Activated T-cell treated with anti-CD3 and anti-CD28 coated beads, Interleukin-2, amount 50 U/mL, for 72 hours (primary cell): Measurements from ENCODE around the gene APBA3. TPM values are rescaled to one million over a fixed set of nuclear protein-coding genes. Genes with fewer than 3 reads are reported as not detected.

ENCODE experiments used
- ATAC-seq, 2 donors: fragments of 150-1000 bp; cut with Tn5 transposase; replicated peaks in 1 of 2; 2 replicates each; pipeline ENCODE4 v1.10.0; 2021; ENCODE audit warnings: moderate library complexity in 2 of 2, mild to moderate bottlenecking in 1 of 2
- DNase-seq, 2 donors: peaks; one replicate each; pipeline ENCODE4 v3.0.0; 2021 to 2022; ENCODE audit warnings: mixed read lengths in 1 of 2
- H3K27ac Mint-ChIP-seq: one replicate; pipeline ENCODE4 v1.8.0; 2022; ENCODE audit warnings: mild to moderate bottlenecking, moderate library complexity, mixed read lengths
- H3K27me3 Mint-ChIP-seq: one replicate; pipeline ENCODE4 v1.8.0; 2022; ENCODE audit warnings: low read depth, mixed read lengths
- H3K36me3 Mint-ChIP-seq, 2 donors: one replicate each; pipeline ENCODE4 v1.8.0; 2022; ENCODE audit warnings: mixed read lengths in 2 of 2, mild to moderate bottlenecking in 1 of 2; ENCODE audit not compliant: insufficient read depth in 2 of 2
- H3K4me1 Mint-ChIP-seq: one replicate; pipeline ENCODE4 v1.8.0; 2022; ENCODE audit warnings: low read depth, mixed read lengths
- H3K4me3 Mint-ChIP-seq, 2 donors: one replicate each; pipeline ENCODE4 v1.8.0; 2022; ENCODE audit warnings: mild to moderate bottlenecking in 2 of 2, mixed read lengths in 2 of 2, moderate library complexity in 2 of 2
- H3K9me3 Mint-ChIP-seq, 2 donors: one replicate each; pipeline ENCODE4 v1.8.0; 2022; ENCODE audit warnings: mixed read lengths in 2 of 2
- total RNA-seq, 2 donors: library from RNA; stranded (reverse); gene quantifications; one replicate each; pipeline ENCODE4 v1.2.3, GENCODE V29; 2022

The APBA3 gene
- total RNA-seq, 2 donors from 2014 or later: 51.8 to 52.7 TPM

DNA sequence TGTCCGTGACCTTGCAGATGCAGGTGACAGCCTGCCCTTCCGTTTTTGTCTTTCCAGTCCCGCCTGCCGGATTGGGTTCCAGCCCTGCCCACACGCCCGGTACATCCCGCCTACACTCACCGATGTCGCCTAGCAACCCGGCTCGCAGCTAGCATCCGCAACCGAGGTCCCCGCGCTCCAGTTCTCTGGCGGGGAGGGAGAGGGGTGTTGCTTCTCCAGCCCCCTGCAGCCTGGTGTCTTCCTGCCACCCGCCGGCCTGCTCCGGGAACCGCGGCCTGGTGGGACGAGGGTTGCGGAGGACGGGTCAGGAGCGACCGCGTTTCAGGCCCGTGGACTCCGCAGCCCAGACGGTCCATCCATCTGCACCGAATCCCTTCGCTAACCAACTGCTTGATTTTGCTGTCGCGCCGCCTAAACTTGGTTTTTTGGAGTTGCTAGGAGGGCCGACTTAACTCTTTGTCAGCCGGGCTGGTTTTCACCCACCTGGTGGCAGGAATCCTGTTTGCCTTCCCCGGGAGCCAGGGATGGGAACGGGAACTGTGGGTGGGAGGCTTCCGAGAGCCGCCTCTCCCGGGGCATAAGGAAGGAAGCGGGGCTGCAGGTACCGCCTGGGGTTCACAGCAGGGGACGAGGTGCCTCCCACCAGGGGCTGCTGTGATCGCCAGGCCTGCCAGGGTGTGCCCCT lies 40.1 kb upstream of the APBA3 start:
- peak overlapping the region; percentile 66 to 72 for H3K4me3 Mint-ChIP-seq
- ATAC-seq (peak; percentile 75 to 78), DNase-seq (peak; percentile 66 to 70)
- H3K9me3 Mint-ChIP-seq: peaks cover 4 to 5% of the 10 kb centered on the region in 2 donors
- no peak overlapping the region for H3K27ac Mint-ChIP-seq
- H3K4me1 Mint-ChIP-seq: peaks cover 32% of the 10 kb centered on the region
- no peaks in the 10 kb centered on the region for H3K27me3 Mint-ChIP-seq
- H3K36me3 Mint-ChIP-seq: peaks cover 5 to 6% of the 10 kb centered on the region in 2 donors

DNA sequence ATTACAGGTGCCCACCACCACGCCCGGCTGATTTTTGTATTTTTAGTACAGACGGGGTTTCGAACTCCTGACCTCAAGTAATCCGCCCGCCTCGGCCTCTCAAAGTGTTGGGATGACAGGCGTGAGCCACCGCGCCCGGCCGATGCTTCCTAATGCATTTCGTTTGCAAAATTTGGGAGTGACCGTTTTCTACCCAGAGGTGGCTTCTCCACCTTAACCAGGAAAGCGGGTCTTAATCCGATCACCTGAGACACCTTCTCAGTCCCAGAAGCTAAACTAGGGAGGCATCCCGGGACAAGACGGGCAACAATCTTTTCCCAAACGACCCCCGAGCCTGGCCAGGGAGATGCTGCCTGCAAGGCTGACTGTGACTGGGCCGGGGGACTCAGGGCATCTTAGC lies 39.5 kb upstream of the APBA3 start:
- no peak for ATAC-seq
- Mint-ChIP-seq H3K36me3 (peaks cover 7% of the 10 kb centered on the region in 2 donors), H3K9me3 (peaks cover 6% of the 10 kb centered on the region in 2 donors), H3K4me3 (peak overlapping the region; percentile 66 to 72), H3K27me3 (no peaks in the 10 kb centered on the region), H3K4me1 (peaks cover 32% of the 10 kb centered on the region), H3K27ac (no peak overlapping the region)
- DNase-seq: no peak

GRCh38 chr19:3798137-3798536 lies 36.6 kb upstream of the APBA3 start:
- Mint-ChIP-seq H3K9me3 (peaks cover 6% of the 10 kb centered on the region in 2 donors), H3K4me3 (peak overlapping the region; percentile 15 to 45), H3K4me1 (peaks cover 32% of the 10 kb centered on the region)

GRCh38 chr19:3796358-3796757 lies 34.9 kb upstream of the APBA3 start:
- ATAC-seq (no peak), DNase-seq (no peak)
- peaks cover 27% of the 10 kb centered on the region for H3K4me1 Mint-ChIP-seq
- peaks cover 8% of the 10 kb centered on the region in 2 donors for H3K9me3 Mint-ChIP-seq
- H3K27ac Mint-ChIP-seq: no peak overlapping the region
- peaks cover 7 to 8% of the 10 kb centered on the region in 2 donors for H3K36me3 Mint-ChIP-seq
- H3K27me3 Mint-ChIP-seq: no peaks in the 10 kb centered on the region
- no peak overlapping the region for H3K4me3 Mint-ChIP-seq

More at GRCh38 chr19:3798137-3798536, 36.6 kb upstream of the APBA3 start:
- H3K36me3 Mint-ChIP-seq: peaks cover 7% of the 10 kb centered on the region in 2 donors
- ATAC-seq (peak; percentile 79 to 82), DNase-seq (peak in 1 of 2 donors; percentile 40)
- peak overlapping the region; percentile 0 for H3K27ac Mint-ChIP-seq
- H3K27me3 Mint-ChIP-seq: no peaks in the 10 kb centered on the region

DNA sequence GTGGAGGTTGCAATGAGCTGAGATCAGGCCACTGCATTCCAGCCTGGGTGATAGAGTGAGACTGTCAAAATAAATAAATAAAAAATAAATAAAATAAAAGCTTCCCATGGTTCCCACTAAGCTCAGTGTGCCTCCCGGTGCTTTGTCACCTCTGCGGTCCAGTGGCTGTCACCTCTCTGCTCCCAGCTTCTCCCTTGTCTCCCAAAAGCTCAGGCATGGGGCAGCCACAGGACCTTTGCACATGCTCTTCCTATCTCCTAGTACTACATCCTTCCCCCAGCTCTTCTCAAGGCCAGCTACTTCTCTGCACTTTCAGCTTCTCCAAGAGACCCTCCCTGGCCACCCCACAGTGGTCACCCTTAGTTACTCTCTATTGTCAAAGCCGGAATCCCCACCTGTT lies 32.3 kb upstream of the APBA3 start:
- no peak overlapping the region for H3K27ac Mint-ChIP-seq
- H3K9me3 Mint-ChIP-seq: peaks cover 8% of the 10 kb centered on the region in 2 donors
- peaks cover 15% of the 10 kb centered on the region for H3K4me1 Mint-ChIP-seq
- no peak for DNase-seq
- no peaks in the 10 kb centered on the region for H3K27me3 Mint-ChIP-seq
- ATAC-seq: no peak
- no peak overlapping the region for H3K4me3 Mint-ChIP-seq
- peaks cover 7 to 8% of the 10 kb centered on the region in 2 donors for H3K36me3 Mint-ChIP-seq

DNA sequence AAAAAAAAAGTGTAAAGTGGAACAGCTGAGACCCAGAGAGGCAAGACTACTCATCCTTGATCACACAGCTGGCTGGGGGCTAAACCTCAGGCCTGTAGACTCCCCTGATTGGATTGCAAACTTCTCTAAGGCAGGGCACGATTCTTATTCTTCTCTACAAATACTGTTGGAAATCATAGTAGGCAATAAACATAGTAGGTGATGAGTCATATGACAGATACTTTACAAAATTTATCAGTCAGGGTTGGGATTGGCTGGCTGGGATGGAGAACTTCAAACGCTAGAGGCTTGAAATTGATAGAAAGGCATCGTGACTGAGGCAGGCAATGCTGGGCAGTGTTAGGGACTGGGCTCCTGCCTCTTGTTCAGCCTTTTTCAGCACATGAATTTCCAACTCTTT lies 30.6 kb upstream of the APBA3 start:
- no peak for DNase-seq
- no peaks in the 10 kb centered on the region for H3K27me3 Mint-ChIP-seq
- H3K9me3 Mint-ChIP-seq: peaks cover 8% of the 10 kb centered on the region in 2 donors
- H3K4me1 Mint-ChIP-seq: peaks cover 7% of the 10 kb centered on the region
- H3K27ac Mint-ChIP-seq: no peak overlapping the region
- no peak for ATAC-seq
- H3K4me3 Mint-ChIP-seq: no peak overlapping the region
- H3K36me3 Mint-ChIP-seq: peaks cover 5 to 8% of the 10 kb centered on the region in 2 donors

DNA sequence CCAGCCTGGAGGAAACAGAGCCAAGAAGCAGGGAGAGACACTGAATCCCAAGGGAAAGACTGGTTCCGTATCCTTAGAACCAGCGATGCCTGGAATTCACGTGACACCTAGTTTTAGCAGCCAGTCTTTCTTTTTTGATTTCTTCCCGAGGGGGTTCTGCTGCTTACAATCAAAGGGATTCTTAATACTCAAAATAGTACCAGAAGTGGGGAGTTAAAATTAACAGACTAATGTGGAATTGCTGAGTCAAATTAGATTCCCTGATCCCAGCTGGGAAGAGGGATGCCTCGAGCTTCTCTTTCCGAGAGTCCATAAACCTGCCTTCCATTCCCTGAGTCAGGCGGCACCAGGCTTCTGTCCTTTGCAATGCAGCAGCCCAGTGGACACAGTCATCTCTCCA lies 29.4 kb upstream of the APBA3 start:
- Mint-ChIP-seq H3K36me3 (peaks cover 0 to 2% of the 10 kb centered on the region in 2 donors), H3K9me3 (peaks cover 1 to 2% of the 10 kb centered on the region in 2 donors), H3K27ac (no peak overlapping the region), H3K4me3 (no peak overlapping the region), H3K27me3 (no peaks in the 10 kb centered on the region), H3K4me1 (peaks cover 7% of the 10 kb centered on the region)
- DNase-seq: no peak
- no peak for ATAC-seq

DNA sequence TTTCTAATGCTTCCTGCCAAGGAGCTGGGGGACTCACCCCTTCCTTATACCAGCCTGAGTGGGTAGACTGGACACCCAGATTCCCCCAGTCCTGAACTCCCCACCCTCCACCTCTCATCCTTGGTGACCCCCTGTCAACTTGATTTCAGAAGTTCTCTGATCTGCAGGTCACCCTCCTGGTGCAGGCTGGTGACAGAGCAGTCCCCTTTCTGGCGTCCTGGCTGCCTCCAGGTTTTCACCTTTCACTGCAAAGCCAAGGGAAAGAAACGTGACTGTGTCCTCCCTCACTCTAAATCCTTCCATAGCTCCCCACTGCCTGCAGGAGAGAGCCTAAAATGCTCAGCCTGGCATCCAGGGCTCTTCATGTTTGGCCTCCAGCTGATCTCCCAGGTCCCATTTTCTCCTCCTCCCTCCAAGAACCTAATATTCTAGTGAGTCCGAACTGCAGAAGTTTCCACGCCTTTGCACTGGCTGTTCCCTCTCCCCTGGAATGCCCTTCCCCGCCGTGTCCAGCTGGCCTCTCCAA lies 28.8 kb upstream of the APBA3 start:
- no peak overlapping the region for H3K4me3 Mint-ChIP-seq
- no peaks in the 10 kb centered on the region for H3K27me3 Mint-ChIP-seq
- DNase-seq (no peak), ATAC-seq (no peak)
- H3K9me3 Mint-ChIP-seq: peaks cover 1 to 2% of the 10 kb centered on the region in 2 donors
- peaks cover 0 to 2% of the 10 kb centered on the region in 2 donors for H3K36me3 Mint-ChIP-seq
- no peak overlapping the region for H3K27ac Mint-ChIP-seq
- peaks cover 7% of the 10 kb centered on the region for H3K4me1 Mint-ChIP-seq

- Mint-ChIP-seq H3K27ac (no peak overlapping the region), H3K4me3 (peak overlapping the region in 1 of 2 donors; percentile 42), H3K27me3 (no peaks in the 10 kb centered on the region), H3K9me3 (peaks cover 1 to 2% of the 10 kb centered on the region in 2 donors), H3K4me1 (peaks cover 15% of the 10 kb centered on the region), H3K36me3 (peaks cover 0 to 4% of the 10 kb centered on the region in 2 donors)
- no peak for ATAC-seq
- no peak for DNase-seq
Observed at GRCh38 chr19:3788996-3789778, 27.7 kb upstream of the APBA3 start.

DNA sequence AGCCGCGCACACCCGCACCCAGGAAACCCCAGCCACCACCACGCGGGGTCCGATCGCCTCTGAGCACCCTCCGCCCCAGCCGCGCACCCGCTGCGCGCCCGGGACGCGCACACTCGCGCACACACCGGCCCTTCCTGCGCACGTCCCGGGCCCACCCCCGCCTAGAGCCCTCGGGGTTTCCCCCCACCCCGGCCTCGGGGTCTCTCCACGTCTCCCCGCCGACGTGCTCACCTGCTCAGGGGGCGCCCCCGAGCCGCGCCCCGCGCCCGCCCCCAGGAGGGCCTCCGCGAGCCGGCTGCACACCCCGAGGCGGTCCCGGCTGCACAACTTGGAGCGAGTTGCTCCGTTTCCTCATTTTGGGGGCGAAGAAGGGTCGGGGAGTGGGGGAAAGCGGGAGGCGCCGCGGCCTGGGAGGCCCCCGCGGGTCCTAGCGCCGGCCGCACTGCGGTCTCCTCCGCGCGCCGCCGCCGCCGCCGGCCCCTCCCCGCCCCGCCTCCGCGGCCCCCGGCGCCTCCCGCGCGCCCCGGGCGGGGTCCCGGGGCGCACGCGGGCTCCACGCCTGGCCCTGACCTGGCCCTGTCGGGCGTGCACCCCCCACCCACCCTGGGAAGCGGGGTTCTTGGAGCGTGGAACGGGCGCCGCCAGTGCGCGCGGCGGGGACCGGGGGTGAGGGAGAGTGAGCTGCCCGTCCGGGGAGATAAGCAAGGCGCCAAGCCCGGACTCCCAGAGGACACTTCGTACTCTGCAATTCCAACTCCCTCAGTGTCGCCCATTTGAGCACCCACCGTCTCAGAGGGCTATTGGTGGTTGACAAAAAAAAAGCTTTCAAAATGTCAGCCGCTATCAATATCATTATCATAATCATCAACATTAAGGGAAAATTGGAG lies 24.7 kb upstream of the APBA3 start, which contains the start of gene MATK:
TSS of gene MATK (minus strand) at position 444 of the 887 bp plus-strand sequence. CDS start 1,246 bp downstream, outside the sequence.
- H3K27ac Mint-ChIP-seq: no peak within 1 kb of the TSS

DNA sequence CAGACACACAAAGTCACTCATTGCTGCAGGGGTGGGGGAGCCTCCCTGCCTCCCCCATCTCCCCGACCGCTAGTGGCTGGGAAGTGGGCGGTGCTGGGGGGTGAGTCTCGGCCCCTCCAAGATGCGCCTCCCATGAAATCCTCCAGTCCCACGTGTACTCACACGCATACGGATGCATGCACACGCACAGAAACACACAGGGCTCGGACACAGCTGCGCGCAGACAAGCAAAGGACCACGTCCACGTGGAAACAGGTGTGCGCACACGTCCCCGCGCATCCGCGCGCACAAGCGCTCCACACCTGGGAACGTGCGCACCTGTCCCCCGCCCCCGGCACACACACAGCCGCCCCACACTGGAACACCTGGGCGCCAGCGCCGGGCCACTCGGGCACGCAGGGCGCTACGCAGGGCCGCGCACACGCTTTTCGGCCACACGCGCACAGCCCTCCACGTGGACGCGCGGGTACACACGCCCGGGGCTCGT lies 24.0 kb upstream of the APBA3 start:
- peak in 1 of 2 donors; percentile 19 for DNase-seq
- no peaks in the 10 kb centered on the region for H3K27me3 Mint-ChIP-seq
- peaks cover 11 to 13% of the 10 kb centered on the region in 2 donors for H3K36me3 Mint-ChIP-seq
- H3K4me3 Mint-ChIP-seq: peak overlapping the region; percentile 76 to 82
- no peak overlapping the region for H3K27ac Mint-ChIP-seq
- peak; percentile 31 to 39 for ATAC-seq
- H3K4me1 Mint-ChIP-seq: peaks cover 15% of the 10 kb centered on the region
- peaks cover 5 to 9% of the 10 kb centered on the region in 2 donors for H3K9me3 Mint-ChIP-seq

More for the DNA sequence above, 24.7 kb upstream of the APBA3 start, which contains the start of gene MATK:
- Mint-ChIP-seq H3K27me3 (no peaks in the 10 kb centered on the region), H3K36me3 (peaks cover 11% of the 10 kb centered on the region in 2 donors), H3K4me1 (peaks cover 15% of the 10 kb centered on the region), H3K4me3 (peak within 1 kb of the TSS; percentile 76 to 82), H3K9me3 (peaks cover 5 to 9% of the 10 kb centered on the region in 2 donors)
- DNase-seq: peak; percentile 26 to 42
- ATAC-seq: peak; percentile 64 to 73
